K562 treated with DMSO at 1 percent for 48 hours (cell line): ENCODE data around the gene PAQR7. TPM values are rescaled to one million over a fixed set of nuclear protein-coding genes. Genes with fewer than 3 reads are reported as not detected.

Experiments
- total RNA-seq: library from RNA; unstranded; fragments of 300-600 nt; gene quantifications from 2 replicates; pipeline ENCODE4 v1.2.3, GENCODE V29; 2022; ENCODE audit warnings: low replicate concordance; ENCODE audit errors: extremely low read depth

PAQR7 gene, protein sequence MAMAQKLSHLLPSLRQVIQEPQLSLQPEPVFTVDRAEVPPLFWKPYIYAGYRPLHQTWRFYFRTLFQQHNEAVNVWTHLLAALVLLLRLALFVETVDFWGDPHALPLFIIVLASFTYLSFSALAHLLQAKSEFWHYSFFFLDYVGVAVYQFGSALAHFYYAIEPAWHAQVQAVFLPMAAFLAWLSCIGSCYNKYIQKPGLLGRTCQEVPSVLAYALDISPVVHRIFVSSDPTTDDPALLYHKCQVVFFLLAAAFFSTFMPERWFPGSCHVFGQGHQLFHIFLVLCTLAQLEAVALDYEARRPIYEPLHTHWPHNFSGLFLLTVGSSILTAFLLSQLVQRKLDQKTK
- total RNA-seq: not detected in 2 replicates

DNA sequence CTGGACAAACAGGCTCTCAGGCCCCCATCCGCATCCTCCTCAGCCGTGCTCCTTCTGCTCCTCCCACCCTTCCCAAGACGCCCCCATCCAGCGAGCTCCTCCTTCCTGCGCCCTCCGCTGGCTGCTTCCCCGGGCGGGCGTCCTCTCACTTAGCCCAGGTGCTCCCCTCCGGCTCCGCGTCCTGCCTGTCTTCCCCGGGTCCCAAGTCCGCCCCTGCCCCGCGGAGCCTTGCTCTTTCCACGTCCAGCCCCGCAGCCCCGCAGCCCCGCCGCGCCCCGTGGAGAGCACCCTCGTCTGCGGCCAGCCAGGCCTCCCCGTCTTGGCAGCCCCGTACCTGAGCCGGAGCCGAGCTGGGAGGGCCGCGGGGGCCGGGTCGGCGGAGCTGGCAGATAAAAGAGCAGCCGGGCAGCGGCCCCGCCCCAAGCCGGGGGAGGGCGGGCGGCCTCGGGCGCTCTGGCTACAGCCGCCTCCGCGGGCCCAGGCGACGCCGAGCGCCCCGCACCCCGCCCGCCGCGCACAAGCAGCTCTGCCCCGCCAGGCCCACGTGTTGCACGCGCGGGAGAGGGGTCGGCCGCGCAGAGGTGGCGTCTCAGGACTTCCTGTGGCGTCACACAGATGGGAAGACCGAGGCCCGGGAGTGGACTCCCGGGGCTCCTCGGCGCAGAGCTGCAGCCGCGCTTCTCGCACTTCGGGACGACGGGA is at the start of gene PAQR7:
Gene PAQR7 (minus strand): TSS at position 555 of the 702 bp plus-strand sequence. CDS start 11,869 bp downstream, outside the sequence.

DNA sequence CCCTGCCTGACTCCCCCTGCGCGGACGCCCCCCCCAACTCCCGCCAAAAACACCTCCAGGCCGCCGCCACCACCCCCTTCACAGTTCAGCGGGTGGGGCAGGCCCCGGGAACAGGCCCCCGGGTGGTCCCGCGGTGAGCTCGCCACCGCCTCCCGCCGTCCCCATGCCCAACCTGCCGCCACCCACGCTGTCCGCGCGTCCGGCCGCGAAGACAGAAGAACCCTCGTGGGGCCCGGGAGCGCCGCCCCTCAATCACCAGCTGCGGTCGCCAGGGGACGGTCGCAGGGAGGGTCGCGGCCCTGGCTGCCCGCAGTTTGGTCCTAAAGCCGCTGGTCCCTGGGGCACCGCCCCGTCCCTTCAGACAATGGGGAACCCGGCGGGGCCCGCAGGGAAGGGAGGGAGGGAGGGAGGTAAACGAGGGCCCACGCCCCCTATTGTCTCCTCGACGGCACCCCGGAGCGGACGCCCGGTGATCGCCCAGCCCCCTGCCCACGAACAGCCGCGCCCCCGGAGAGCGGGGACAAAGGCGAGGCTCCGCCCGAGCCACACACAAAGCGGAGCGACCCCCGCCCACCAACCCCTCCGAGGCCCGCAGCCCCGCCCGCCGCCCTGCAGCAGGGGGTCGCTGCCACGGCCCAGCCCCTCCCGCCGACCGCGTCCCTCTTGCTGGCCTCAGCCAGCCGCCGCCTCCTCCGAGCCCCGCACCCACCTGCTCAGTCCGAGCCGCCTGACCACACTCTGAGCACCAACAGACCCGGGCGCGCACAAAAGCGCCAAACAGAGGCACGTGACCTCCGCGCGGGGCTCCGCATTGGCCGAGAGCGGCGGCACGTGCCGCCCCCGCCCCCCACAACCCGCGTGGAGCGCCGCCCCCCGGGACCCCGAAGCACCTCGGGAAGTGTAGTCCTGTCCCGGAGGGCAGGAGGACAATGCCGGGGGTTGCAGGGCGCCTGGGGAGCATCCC is 30.5 kb upstream of the PAQR7 start, which contains the start of gene STMN1:
Gene STMN1 (minus strand): TSS at position 740 of the 964 bp plus-strand sequence. CDS start 1,743 bp downstream, outside the sequence.

DNA sequence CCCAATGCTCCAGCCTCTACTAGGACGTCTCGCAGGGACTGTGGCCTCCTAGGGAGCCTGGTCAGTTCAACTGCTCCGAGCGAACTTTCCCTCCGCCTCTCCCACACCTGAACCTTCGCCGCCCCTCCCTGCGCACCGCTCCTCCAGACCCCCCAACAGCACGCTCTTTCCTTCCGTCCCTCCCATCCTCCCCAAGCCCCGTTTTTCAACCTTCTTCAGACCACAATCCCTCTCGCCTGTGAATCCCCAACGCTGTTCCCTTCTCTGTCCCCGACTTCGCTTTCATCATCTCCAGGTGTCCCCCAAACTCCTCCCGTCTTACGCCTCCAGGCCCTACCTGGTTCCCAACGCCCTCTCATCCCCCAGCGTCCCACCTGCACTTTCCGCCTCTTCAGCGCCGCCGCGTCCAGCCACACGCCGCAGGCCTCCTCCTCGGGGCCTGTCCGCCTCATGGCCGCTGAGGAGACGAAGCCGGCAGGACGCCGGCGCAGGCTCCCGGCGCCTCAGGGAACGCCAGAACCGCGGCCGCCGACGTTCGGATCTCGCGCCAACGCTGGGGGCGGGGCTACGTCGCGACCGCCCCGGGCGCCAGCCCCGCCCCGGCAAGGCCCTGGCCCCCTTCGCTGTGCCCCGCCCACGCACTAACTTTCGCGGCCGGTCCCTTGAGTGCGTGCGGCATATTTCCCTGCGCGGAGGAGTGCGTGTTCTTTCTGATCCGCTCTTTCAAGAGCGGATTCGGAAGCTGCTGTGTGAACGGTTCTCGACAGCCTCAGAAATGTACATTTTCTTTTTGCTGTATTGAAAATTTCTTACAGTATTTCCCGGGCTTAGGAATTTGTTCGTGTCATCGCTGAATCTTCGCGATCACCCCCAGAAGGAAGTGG is 16.4 kb downstream of the PAQR7 start, which contains the start of gene AUNIP:
Gene AUNIP (minus strand): TSS at position 552 of the 884 bp plus-strand sequence. CDS start 100 bp downstream, at position 452.

DNA sequence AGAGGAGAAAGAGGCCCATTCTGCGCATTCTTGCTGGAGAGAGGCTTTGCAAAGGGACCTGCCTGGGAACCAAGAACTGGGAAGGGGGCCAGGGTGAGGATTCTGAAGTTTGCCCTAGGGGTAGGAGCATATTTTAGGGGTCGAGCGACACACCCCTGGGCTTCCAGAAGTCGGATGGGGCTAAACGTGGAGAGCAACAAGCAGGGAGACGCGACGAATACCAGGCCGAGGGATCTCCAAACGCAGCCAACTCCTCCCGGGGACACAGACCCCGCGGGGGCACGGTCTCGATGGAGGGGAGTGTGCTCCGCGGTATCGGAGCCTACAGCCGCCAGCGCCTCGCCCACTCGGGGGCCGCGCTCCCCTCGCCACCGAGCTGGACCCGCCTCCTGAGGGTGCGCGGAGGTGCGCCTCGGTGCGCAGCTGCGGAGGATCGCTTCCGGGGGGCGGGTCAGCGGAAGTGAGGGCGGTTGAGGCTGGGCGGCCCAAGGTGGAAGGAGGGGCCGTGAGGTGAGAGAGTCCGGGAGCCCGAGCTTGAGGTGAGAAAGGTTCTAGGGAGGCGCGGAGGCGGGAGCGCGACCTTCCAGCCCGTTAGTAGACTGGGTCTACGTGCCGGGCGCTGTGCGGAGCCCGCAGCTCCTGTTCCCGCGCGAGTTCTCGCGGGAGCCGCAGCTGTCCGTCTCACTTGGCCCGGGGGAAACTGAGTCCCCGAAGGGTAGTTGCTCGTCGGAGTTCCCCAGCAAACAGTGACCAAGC is 55.8 kb downstream of the PAQR7 start, which contains the start of gene MTFR1L:
Gene MTFR1L (plus strand): TSS at position 464 of the 756 bp plus-strand sequence. CDS start 3,151 bp downstream, outside the sequence.

Other genes with a start within 250 kb of the PAQR7 start
- gene SELENON, start 75.5 kb downstream of the PAQR7 start, total RNA-seq: not detected in 2 replicates
- 870 TPM in 1 of 2 replicates, not detected in the other for gene MTFR1L, start 55.8 kb downstream of the PAQR7 start, total RNA-seq
- not detected in 2 replicates for gene AUNIP, start 16.3 kb downstream of the PAQR7 start, total RNA-seq
- gene STMN1, start 30.7 kb upstream of the PAQR7 start, total RNA-seq: not detected in 2 replicates
- gene PAFAH2, start 122.4 kb upstream of the PAQR7 start, total RNA-seq: not detected in 2 replicates
- gene EXTL1, start 146.1 kb upstream of the PAQR7 start, total RNA-seq: not detected in 2 replicates
- not detected in 2 replicates for gene SLC30A2, start 170.4 kb upstream of the PAQR7 start, total RNA-seq
- not detected in 2 replicates for gene TRIM63, start 191.9 kb upstream of the PAQR7 start, total RNA-seq
- gene PDIK1L, start 236.1 kb upstream of the PAQR7 start, total RNA-seq: not detected in 2 replicates